HPDE6-E6E7 (cell line): ENCODE measurements around the gene MYO1E.

Experiments
- DNase-seq: peaks from one replicate; pipeline ENCODE4 v3.0.0; 2011; ENCODE audit warnings: missing footprints; ENCODE audit errors: extremely low spot score

Gene MYO1E

GRCh38 chr15:59317211-59317610, 55.5 kb downstream of the MYO1E start:
- DNase-seq, result no peak

DNA sequence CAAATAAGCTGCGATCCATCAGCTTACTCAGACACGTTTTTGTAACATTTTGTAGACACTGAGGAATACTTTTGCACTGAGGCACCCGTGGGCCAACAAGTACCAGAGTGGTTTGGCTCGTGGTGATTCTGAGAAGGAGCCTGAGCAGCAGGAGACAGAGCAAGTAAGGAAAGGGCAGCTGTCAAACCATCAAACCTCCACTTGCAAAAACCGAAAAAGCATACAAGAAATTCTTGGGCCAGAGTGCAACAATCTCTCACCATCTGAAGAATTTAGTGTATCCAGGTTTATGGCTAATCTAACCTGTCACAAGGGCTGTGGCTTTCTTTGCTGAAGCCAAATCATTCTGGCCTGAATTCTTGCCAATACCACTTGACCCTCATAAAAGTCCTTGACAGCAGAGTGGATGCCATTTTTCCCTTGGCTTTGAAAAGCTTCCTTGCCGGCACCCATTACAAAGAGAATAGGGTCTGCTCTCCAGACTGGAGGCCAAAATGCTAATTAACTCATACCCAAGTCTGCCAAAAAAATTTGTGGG, 56.7 kb downstream of the MYO1E start:
- no peak for DNase-seq

DNA sequence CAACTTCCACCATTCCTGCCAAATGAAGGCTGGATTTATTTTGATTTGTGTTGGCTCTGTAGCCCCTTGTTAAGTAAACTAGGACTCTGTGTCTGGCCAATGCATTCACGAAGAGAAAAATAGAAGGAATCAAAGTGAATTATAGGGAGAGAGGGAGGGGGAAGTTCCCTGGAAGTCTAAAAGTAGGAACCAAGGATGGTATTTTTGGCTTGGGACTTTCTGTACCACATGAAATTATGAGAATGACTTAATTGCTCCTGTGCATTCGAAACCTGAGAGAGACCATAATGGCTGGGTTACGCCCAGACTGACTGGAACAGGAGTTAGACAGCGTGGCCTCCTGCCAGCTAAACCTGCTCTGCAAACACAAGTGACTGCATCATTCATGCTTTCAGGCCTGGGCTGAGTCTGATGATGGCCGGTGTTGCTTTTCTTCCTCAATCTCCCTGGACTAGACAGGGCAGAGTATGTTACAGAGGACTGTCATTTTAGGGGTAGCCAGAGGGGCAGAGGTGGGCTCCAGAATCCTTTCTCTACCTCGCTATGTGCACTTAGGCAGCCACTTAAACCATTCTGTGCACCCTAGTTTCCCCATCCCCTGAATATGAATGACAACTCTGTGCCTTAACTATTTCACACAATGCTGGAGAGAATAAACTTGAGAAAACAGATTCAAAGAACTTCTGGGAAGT, 58.9 kb downstream of the MYO1E start:
- DNase-seq, result peak; percentile 66

GRCh38 chr15:59312205-59312604, 60.5 kb downstream of the MYO1E start:
- no peak for DNase-seq

DNA sequence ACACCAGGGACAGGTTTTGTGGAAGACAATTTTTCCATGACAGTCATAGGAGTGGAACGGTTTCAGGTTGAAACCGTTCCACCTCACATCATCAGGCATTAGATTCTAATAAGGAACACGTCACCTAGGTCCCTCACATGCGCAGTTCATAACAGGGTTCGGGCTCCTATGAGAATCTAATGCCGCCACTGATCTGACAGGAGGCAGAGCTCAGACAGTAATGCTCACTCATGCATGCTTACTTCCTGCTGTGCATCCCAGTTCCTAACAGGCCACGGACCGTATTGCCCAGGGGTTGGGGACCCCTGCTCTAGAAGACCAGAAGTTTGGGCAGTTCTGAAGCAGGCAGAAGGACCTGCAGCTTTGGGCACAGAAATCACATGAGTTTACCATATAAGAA, 61.5 kb downstream of the MYO1E start:
- no peak for DNase-seq

- no peak for DNase-seq
Measured at GRCh38 chr15:59309405-59309804, 63.3 kb downstream of the MYO1E start.

DNA sequence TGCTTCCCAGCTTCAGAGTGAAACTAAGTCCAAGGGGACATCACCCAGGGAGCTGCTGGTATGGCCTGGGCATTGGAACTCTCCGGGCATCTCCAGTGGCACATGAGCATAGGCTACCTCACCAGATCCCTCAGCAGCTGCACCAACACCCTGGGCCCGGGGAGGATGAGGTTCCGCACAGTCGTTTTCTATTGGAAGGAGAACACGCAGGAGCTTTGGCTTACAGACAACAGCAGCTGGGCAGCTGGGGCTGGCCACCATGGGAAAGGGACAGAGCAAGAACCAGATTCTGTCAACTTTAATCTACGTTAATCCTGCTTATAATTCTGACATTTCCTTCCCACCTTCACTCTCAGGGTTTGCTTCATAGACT, 65.5 kb downstream of the MYO1E start:
- DNase-seq, result no peak

DNA sequence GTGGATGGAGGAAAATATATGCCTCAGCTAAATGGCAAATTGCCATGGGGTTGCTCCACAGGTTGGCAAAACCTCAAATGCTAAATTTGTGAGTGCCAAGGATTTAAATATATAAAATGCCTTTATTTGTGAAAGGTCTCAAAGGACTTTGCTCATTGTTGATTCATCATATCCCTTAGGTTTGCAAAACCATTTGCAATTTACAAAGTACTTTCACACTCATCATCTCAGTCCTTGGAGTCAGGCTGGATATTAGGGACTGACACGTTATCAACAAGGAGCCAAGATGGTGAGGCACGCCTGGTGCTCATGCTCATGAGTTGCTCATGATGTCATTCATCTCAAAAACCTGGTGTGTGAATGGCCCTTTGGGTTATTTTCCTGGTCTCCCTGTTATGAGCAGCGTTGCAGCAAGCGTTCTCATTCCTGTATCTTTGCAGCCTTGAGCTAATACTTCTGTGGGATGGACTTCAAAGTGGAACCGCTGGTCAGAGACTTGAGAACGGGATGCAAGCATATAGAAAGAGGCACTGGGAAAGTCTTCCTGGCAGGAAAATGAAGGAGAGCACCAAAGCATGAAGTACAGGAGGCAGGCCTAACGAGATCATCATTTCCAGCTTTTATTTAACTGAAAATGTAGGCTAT, 66.0 kb downstream of the MYO1E start:
- no peak for DNase-seq

DNA sequence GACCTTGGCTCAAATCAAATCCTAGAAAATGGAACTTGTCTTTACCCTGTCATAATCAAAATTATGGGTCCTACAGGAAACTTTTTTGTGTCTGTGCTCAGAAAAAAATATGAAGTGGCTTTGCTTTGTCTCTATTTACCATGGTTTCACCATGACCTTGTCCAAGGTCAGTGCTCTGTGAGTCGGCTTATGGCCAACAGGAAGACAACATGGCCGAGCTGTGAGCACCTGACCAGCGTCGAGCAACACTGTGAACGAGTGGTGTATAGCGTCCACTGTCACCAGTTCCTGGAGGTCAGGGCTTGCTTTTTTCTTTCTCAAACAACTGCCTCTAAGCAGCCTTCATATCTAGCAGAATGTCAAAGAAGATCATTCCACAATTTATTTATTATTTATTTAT, 67.9 kb downstream of the MYO1E start:
- DNase-seq, result no peak

DNA sequence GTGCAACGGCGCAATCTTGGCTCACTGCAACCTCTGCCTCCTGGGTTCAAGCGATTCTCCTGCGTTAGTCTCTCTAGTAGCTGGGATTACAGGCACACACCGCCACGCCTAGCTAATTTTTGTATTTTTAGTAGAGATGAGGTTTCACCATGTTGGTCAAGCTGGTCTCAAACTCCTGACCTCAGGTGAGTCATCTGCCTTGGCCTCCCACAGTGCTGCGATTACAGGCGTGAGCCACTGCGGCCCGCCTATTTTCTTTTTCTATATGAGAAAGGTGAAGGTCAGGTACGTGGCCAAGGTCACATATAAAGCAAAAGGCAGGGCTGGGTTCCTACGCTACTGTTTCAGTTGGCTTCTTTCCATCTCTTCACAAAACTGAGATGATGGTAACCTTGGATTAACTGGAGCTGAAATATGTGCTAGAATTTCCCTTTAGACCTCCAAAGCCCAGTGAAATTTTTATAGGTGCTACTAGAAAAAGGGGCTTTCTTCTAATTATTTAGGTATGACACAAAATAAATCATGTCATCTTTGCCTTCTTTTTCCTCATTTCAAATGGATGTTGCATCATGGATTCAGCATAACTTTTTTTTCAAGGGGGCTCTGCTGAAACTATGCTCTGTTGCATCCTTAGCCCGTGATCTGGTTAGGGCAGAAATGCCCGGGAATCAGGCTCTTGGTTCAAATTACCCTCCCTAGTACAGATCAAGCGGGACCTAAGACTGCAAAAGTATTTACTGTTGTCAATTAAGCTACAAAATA, 68.5 kb downstream of the MYO1E start:
- no peak for DNase-seq

- DNase-seq, result no peak
Measured at GRCh38 chr15:59303633-59304032, 69.0 kb downstream of the MYO1E start.

DNA sequence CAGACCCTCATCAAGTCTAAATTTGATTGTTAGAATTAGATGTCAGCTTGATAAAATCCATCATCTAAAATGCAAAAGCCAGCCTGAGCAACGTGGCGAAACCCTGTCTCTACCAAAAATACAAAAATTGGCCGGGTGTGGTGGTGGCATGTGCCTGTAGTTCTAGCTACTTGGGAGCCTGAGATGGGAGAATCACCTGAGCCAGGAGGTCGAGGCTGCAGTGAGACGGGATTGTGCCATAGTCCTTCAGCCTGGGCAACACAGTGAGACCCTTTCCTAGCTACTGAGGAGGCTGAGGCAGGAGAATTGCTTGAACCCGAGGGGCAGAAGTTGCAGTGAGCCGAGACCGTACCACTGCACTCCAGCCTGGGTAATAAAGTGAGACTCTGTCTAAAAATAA, 69.5 kb downstream of the MYO1E start:
- no peak for DNase-seq

GRCh38 chr15:59301527-59301926, 71.1 kb downstream of the MYO1E start:
- no peak for DNase-seq

- no peak for DNase-seq
Measured at GRCh38 chr15:59300618-59301139, 72.0 kb downstream of the MYO1E start.

DNA sequence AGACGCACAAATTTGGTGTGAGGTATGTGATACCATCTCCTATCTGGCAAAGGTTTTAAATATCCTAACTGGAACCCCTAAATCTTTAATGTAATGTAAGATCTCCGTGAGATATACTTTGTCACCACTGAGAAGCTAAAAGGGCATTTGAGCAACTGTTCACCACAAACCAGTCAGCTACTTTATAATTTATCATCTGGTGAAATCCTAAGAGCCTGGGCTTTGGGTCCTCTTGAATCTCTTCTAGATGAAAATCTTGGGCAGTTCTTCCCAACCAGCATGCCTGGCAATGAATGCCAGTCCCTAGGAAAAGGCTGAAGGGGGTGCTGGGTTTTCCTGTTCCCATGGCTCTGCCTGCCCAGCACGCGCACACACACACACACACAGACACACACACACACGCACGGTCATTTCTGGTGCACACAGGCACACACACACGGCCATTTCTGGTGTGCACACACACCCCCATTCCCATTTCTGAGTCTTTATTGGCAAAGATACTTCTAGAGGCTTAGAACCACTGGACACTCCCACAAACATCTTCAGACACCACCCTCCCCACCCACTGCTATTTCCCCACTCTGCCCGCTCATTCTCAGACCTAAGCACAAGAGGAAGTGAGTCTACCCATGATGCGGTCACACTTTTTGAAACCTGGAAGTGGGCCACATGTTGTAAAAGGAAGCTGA, 72.6 kb downstream of the MYO1E start:
- DNase-seq, result peak; percentile 86

DNA sequence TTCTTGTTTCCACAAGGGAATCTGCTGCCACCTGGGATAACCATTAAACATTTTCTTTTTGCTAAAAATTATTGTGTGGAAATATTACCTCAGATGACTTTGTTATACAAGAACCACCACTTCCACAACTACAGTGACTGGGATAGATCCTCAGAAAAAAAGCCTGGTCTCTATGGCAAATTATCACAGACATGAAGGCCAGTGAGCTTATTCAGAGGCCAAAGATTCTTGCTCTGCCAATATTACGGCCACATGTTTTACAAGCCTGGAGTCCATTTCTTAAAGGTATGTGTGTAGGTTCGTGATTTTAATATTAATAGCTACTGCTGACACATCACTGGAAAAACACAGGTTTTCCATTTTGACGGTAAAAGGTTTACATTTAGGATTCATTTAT, 73.8 kb downstream of the MYO1E start:
- DNase-seq, result no peak

DNA sequence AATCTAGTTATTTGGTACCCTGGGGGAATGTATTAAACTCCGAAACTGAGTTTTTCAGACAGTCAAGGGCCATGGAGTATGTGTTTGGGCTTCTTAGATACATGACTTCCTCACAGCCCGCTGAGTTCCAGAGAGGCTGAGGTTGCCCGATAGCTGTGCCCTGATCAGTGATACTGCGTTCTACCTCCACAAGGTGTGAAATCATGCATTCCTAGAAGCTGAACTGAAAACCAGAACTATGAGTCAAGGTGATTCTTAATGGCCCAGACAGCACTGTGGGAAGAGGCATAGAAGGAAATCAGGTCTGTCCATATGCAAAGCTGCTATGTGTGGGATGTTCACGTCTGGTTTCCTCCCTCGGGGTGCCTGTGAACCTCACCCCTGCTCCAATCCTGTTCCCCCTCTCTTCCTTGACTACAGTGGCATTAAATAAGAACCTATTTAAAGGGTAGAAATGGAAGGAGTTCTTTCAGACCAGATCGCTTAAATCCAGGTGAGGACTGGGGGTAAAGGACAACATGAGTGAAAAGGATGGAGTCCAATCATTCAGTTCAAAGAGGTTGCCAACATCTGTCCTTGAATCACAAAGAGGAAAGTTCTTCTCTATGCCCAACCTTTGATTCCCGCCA, 74.3 kb downstream of the MYO1E start:
- peak; percentile 80 for DNase-seq

- DNase-seq, result no peak
Measured at GRCh38 chr15:59296181-59296617, 76.5 kb downstream of the MYO1E start.

GRCh38 chr15:59295261-59296001, 77.2 kb downstream of the MYO1E start:
- no peak for DNase-seq

- no peak for DNase-seq
Measured at GRCh38 chr15:59294574-59295260, 78.0 kb downstream of the MYO1E start.
